ENCODE results near the gene CCDC85C.

DNA sequence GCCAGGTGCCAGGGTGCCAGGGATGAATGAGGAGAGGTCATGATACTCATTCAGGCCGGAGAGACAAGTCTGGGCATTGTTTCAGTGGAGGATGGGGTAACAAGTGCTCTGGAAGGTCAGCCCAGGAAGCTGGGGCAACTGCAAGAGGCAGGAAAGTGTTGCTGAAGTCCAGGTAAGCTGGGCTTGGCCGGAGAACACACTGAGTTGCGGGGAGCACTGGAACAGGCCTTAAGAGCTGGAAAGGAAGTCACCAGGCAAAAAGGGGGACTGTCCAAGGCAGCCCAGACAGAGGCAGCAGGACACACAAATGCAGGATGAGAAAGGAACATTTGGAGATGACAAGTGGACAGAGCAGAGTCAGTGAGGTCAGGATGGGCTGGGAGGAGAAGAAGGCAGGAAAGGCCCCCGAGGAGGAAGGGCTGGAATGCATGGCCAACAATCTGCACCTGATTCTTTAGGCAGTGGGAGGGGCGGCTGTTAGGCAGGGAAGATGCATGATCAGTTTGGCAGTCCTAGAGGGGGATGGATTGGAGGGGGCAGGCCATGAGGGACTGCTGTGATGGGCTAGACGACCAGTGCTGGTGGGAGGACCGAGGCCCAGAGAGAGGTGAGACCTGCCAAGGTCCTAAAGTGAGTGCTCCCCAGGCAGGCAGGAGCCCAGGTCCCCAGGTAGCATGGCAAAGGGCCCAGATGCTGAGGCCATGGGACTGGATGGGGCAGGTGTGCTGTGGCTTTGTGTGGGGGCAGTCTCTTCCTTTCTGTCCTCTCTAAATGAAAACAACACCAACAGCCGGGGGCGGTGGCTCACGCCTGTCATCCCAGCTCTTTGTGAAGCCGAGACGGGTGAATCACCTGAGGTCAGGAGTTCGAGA lies 23.7 kb upstream of the CCDC85C start:
- TF ChIP-seq JUND (IDR thresholded peaks at IDR 0.05; ENCODE audit: low read length) = no peak
- TF ChIP-seq, protein P1, sequence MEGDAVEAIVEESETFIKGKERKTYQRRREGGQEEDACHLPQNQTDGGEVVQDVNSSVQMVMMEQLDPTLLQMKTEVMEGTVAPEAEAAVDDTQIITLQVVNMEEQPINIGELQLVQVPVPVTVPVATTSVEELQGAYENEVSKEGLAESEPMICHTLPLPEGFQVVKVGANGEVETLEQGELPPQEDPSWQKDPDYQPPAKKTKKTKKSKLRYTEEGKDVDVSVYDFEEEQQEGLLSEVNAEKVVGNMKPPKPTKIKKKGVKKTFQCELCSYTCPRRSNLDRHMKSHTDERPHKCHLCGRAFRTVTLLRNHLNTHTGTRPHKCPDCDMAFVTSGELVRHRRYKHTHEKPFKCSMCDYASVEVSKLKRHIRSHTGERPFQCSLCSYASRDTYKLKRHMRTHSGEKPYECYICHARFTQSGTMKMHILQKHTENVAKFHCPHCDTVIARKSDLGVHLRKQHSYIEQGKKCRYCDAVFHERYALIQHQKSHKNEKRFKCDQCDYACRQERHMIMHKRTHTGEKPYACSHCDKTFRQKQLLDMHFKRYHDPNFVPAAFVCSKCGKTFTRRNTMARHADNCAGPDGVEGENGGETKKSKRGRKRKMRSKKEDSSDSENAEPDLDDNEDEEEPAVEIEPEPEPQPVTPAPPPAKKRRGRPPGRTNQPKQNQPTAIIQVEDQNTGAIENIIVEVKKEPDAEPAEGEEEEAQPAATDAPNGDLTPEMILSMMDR (IDR thresholded peaks at IDR 0.05; ENCODE audit: control extremely low read depth in 1 of 3, insufficient read depth in 1 of 3, low read depth in 1 of 3, low read length in 3 of 3) = no peak
- no peak for TF ChIP-seq SRF (IDR thresholded peaks at IDR 0.05; ENCODE audit: low read depth, low read length)
- no peak for TF ChIP-seq RAD21 (IDR thresholded peaks at IDR 0.05 in 1 of 2, conservative IDR thresholded peaks at IDR 0.05 in 1 of 2; ENCODE audit: low read depth in 2 of 2, low read length in 2 of 2)
- no peak for TF ChIP-seq TEAD4 (IDR thresholded peaks at IDR 0.05; ENCODE audit: low read depth, low read length)
- no peak for TF ChIP-seq EZH2 (IDR thresholded peaks at IDR 0.05; ENCODE audit: low read depth, low read length, severe bottlenecking)

All from H1 (cell line).